ENCODE measurements around the gene FAM111A.
A peak's percentile ranks its signal among the peaks of the same experiment; 100 is the strongest.

The FAM111A gene

GRCh38 chr11:59179121-59179520 lies 36.5 kb downstream of the FAM111A start:
- DNase-seq (ENCODE audit: low read depth in 2 of 2), result no peak

- no peak for DNase-seq (ENCODE audit: low read depth in 2 of 2)
Measured at GRCh38 chr11:59180168-59180776, 37.6 kb downstream of the FAM111A start.

GRCh38 chr11:59180907-59181306 lies 38.3 kb downstream of the FAM111A start:
- DNase-seq (ENCODE audit: low read depth in 2 of 2), result no peak

- no peak for DNase-seq (ENCODE audit: low read depth in 2 of 2)
Measured at GRCh38 chr11:59181746-59182456, 39.2 kb downstream of the FAM111A start.

- no peak for DNase-seq (ENCODE audit: low read depth in 2 of 2)
Measured at GRCh38 chr11:59182457-59183151, 39.9 kb downstream of the FAM111A start.

GRCh38 chr11:59183771-59184170 lies 41.1 kb downstream of the FAM111A start:
- DNase-seq (ENCODE audit: low read depth in 2 of 2), result no peak

- no peak for DNase-seq (ENCODE audit: low read depth in 2 of 2)
Measured at GRCh38 chr11:59184691-59185339, 42.2 kb downstream of the FAM111A start.

GRCh38 chr11:59185386-59185945 lies 42.8 kb downstream of the FAM111A start:
- no peak for DNase-seq (ENCODE audit: low read depth in 2 of 2)

- peak in 1 of 2 donors; percentile 20 for DNase-seq (ENCODE audit: low read depth in 2 of 2)
Measured at GRCh38 chr11:59186130-59186594, 43.5 kb downstream of the FAM111A start.

GRCh38 chr11:59187035-59187434 lies 44.4 kb downstream of the FAM111A start:
- no peak for DNase-seq (ENCODE audit: low read depth in 2 of 2)

GRCh38 chr11:59187587-59187986 lies 44.9 kb downstream of the FAM111A start:
- no peak for DNase-seq (ENCODE audit: low read depth in 2 of 2)

- DNase-seq (ENCODE audit: low read depth in 2 of 2), result no peak
Measured at GRCh38 chr11:59188954-59189353, 46.3 kb downstream of the FAM111A start.

GRCh38 chr11:59189986-59190385 lies 47.3 kb downstream of the FAM111A start:
- no peak for DNase-seq (ENCODE audit: low read depth in 2 of 2)

GRCh38 chr11:59191095-59191494 lies 48.4 kb downstream of the FAM111A start:
- DNase-seq (ENCODE audit: low read depth in 2 of 2), result no peak

- no peak for DNase-seq (ENCODE audit: low read depth in 2 of 2)
Measured at GRCh38 chr11:59191890-59192289, 49.2 kb downstream of the FAM111A start.

- no peak for DNase-seq (ENCODE audit: low read depth in 2 of 2)
Measured at GRCh38 chr11:59192446-59193020, 49.9 kb downstream of the FAM111A start.

- DNase-seq (ENCODE audit: low read depth in 2 of 2), result no peak
Measured at GRCh38 chr11:59193587-59194130, 51.0 kb downstream of the FAM111A start.

GRCh38 chr11:59195586-59195985 lies 52.9 kb downstream of the FAM111A start:
- DNase-seq (ENCODE audit: low read depth in 2 of 2), result no peak

GRCh38 chr11:59196777-59197176 lies 54.1 kb downstream of the FAM111A start:
- DNase-seq (ENCODE audit: low read depth in 2 of 2), result no peak

- no peak for DNase-seq (ENCODE audit: low read depth in 2 of 2)
Measured at GRCh38 chr11:59197991-59198390, 55.3 kb downstream of the FAM111A start.

- DNase-seq (ENCODE audit: low read depth in 2 of 2), result no peak
Measured at GRCh38 chr11:59198726-59199125, 56.1 kb downstream of the FAM111A start.

Measured in stimulated activated CD8-positive, alpha-beta memory T cell treated with anti-CD3 and anti-CD28 coated beads, Interleukin-7, amount 100 ng/mL, for 4 hours (primary cell).